HL-60 (cell line): Measurements from ENCODE around the gene IGSF8.

Experiments
- CTCF ChIP-seq: IDR thresholded peaks from one replicate; pipeline ENCODE4 v1.5.1; 2011; ENCODE audit warnings: low read length, control low read depth, inconsistent platforms; ENCODE audit not compliant: insufficient read depth
- GABPA ChIP-seq: IDR thresholded peaks from 2 replicates; pipeline ENCODE4 v1.6.1; 2012; ENCODE audit warnings: low read depth
- POLR2AphosphoS5 ChIP-seq: IDR thresholded peaks from 2 replicates; pipeline ENCODE4 v1.6.1; 2012; ENCODE audit warnings: low read depth
- SPI1 ChIP-seq: IDR thresholded peaks from 2 replicates; pipeline ENCODE4 v1.6.1; 2012; ENCODE audit warnings: low read depth, mild to moderate bottlenecking, borderline replicate concordance
- TF ChIP-seq, protein P1 (sequence below): IDR thresholded peaks from 2 replicates; pipeline ENCODE4 v1.6.1; 2012; ENCODE audit warnings: low read depth; ENCODE audit not compliant: insufficient replicate concordance

DNA sequence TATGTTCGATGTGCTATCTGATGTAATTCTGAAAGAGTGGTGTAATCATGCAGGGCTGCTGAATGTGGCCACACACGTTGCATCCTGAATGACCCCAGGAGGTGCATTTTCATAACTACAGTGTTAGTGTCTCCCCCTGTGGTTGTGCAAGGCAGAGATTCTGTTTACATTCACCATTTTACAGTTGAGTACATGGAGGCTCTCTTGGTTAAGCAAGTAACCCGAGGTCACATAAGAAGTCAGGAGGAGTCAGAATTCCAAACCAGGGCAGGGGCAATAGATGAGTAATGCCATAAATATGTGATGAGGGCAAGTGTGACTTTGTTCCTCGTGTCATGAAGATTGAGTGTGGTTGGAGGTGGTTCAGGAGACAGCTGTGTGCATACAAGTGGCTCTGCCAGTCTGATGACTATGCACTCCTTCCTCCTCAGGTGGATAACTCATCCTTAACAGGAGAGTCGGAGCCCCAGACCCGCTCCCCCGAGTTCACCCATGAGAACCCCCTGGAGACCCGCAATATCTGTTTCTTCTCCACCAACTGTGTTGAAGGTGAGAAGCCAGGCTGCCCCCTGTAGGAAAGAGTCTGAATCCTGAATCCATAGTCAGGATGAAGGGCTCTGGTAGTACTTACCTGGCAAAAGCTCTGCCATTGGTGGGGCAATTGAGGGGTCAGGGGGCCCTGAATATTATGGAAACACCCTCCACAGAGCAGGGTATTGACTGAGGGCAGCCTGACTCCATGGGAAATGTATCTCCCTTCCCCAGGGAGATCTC is 26.5 kb upstream of the IGSF8 start:
- TF ChIP-seq CTCF (no peak), POLR2AphosphoS5 (no peak), SPI1 (no peak), GABPA (no peak)
- TF ChIP-seq, protein P1, sequence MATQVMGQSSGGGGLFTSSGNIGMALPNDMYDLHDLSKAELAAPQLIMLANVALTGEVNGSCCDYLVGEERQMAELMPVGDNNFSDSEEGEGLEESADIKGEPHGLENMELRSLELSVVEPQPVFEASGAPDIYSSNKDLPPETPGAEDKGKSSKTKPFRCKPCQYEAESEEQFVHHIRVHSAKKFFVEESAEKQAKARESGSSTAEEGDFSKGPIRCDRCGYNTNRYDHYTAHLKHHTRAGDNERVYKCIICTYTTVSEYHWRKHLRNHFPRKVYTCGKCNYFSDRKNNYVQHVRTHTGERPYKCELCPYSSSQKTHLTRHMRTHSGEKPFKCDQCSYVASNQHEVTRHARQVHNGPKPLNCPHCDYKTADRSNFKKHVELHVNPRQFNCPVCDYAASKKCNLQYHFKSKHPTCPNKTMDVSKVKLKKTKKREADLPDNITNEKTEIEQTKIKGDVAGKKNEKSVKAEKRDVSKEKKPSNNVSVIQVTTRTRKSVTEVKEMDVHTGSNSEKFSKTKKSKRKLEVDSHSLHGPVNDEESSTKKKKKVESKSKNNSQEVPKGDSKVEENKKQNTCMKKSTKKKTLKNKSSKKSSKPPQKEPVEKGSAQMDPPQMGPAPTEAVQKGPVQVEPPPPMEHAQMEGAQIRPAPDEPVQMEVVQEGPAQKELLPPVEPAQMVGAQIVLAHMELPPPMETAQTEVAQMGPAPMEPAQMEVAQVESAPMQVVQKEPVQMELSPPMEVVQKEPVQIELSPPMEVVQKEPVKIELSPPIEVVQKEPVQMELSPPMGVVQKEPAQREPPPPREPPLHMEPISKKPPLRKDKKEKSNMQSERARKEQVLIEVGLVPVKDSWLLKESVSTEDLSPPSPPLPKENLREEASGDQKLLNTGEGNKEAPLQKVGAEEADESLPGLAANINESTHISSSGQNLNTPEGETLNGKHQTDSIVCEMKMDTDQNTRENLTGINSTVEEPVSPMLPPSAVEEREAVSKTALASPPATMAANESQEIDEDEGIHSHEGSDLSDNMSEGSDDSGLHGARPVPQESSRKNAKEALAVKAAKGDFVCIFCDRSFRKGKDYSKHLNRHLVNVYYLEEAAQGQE, result no peak
